Dermis blood vessel endothelial cell (primary cell): ENCODE measurements around the gene MIX23. TPM values are rescaled to one million over a fixed set of nuclear protein-coding genes. Genes with fewer than 3 reads are reported as not detected.
A peak's percentile ranks its signal among the peaks of the same experiment; 100 is the strongest.

Experiments used
- DNase-seq: peaks from one replicate; pipeline ENCODE4 v3.0.0; 2010
- total RNA-seq: library from RNA; depleted of rRNA; stranded (reverse); fragments of >200 nt; gene quantifications from 2 replicates; pipeline ENCODE4 v1.2.3, GENCODE V29; 2014

MIX23 gene
- 30.6 and 36.8 TPM in 2 replicates for total RNA-seq

- peak; percentile 87 for DNase-seq
Measured at GRCh38 chr3:122382888-122383666, at the start of gene MIX23. Gene MIX23, minus strand, starts transcription at chr3:122383231. Its CDS starts 7 bp downstream, at chr3:122383224.

- no peak for DNase-seq
Measured at GRCh38 chr3:122430371-122430770, 47.3 kb upstream of the MIX23 start.

- DNase-seq, result no peak
Measured at GRCh38 chr3:122427857-122428471, 44.9 kb upstream of the MIX23 start.

- DNase-seq, result no peak
Measured at GRCh38 chr3:122421836-122422235, 38.8 kb upstream of the MIX23 start.

GRCh38 chr3:122421101-122421500 lies 38.1 kb upstream of the MIX23 start:
- no peak for DNase-seq

- peak; percentile 7 for DNase-seq
Measured at GRCh38 chr3:122416966-122417365, 33.9 kb upstream of the MIX23 start.

GRCh38 chr3:122415762-122416654 lies 33.0 kb upstream of the MIX23 start, which contains the start of gene WDR5B:
Gene WDR5B, minus strand, starts transcription at chr3:122416062. Its CDS starts 534 bp downstream, at chr3:122415528.
- DNase-seq, result peak; percentile 99

- peak; percentile 69 for DNase-seq
Measured at GRCh38 chr3:122415104-122415744, 32.2 kb upstream of the MIX23 start.

- no peak for DNase-seq
Measured at GRCh38 chr3:122414391-122414790, 31.4 kb upstream of the MIX23 start.

GRCh38 chr3:122410639-122411038 lies 27.6 kb upstream of the MIX23 start:
- DNase-seq, result no peak

GRCh38 chr3:122410111-122410510 lies 27.1 kb upstream of the MIX23 start:
- DNase-seq, result no peak

- no peak for DNase-seq
Measured at GRCh38 chr3:122409446-122409845, 26.4 kb upstream of the MIX23 start.

GRCh38 chr3:122407946-122408345 lies 24.9 kb upstream of the MIX23 start:
- DNase-seq, result no peak

GRCh38 chr3:122406198-122406597 lies 23.2 kb upstream of the MIX23 start:
- no peak for DNase-seq

GRCh38 chr3:122405015-122405414 lies 22.0 kb upstream of the MIX23 start:
- DNase-seq, result no peak

- no peak for DNase-seq
Measured at GRCh38 chr3:122403489-122403888, 20.5 kb upstream of the MIX23 start.

- no peak for DNase-seq
Measured at GRCh38 chr3:122398920-122399319, 15.9 kb upstream of the MIX23 start.

GRCh38 chr3:122397201-122397600 lies 14.2 kb upstream of the MIX23 start:
- DNase-seq, result no peak

GRCh38 chr3:122396511-122396910 lies 13.5 kb upstream of the MIX23 start:
- no peak for DNase-seq

- no peak for DNase-seq
Measured at GRCh38 chr3:122395582-122395981, 12.6 kb upstream of the MIX23 start.

- DNase-seq, result no peak
Measured at GRCh38 chr3:122394173-122394572, 11.1 kb upstream of the MIX23 start.
